ENCODE measurements around the gene TMC5.

GRCh38 chr16:19472482-19472881 lies 54.8 kb downstream of the TMC5 start:
- TF ChIP-seq EZH2 (IDR thresholded peaks at IDR 0.05) (no peak), POLR2AphosphoS5 (IDR thresholded peaks at IDR 0.05; ENCODE audit: borderline replicate concordance, low read depth, low read length) (no peak), FOXP2 (optimal IDR thresholded peaks at IDR 0.05; ENCODE audit: control extremely low read depth, extremely low read length, insufficient read depth) (no peak)
